Astrocyte (in vitro differentiated cells and primary cell): ENCODE results near the gene GALK1. TPM values are rescaled to one million over a fixed set of nuclear protein-coding genes. Genes with fewer than 3 reads are reported as not detected.

ENCODE experiments used
- DNase-seq: peaks from one replicate; pipeline ENCODE4 v3.0.0-alpha.2; 2010; ENCODE audit warnings: low read depth
- FAIRE-seq: peaks from 2 replicates; lab custom pipeline; 2011; peaks lifted over from hg19 to GRCh38; lab: Jason Lieb, UNC
- H2AFZ ChIP-seq: 2 replicates; pipeline ENCODE4 v1.6.0; 2012; ENCODE audit warnings: low read depth, low read length, inconsistent platforms
- H3K27ac ChIP-seq: 2 replicates; pipeline ENCODE4 v1.5.1; 2011; ENCODE audit warnings: low read depth, low read length, inconsistent platforms
- H3K27me3 ChIP-seq: 2 replicates; pipeline ENCODE4 v1.6.0; 2011; ENCODE audit warnings: low read length, inconsistent platforms; ENCODE audit not compliant: insufficient read depth
- H3K36me3 ChIP-seq: 2 replicates; pipeline ENCODE4 v1.5.1; 2011; ENCODE audit warnings: low read length, inconsistent platforms; ENCODE audit not compliant: insufficient read depth
- H3K4me1 ChIP-seq: 2 replicates; pipeline ENCODE4 v1.5.1; 2011; ENCODE audit warnings: low read length, inconsistent platforms; ENCODE audit not compliant: insufficient read depth
- H3K4me2 ChIP-seq: 2 replicates; pipeline ENCODE4 v1.6.0; 2012; ENCODE audit warnings: low read length, inconsistent platforms
- H3K4me3 ChIP-seq: 2 replicates; pipeline ENCODE4 v1.5.1; 2011; ENCODE audit warnings: low read depth, mild to moderate bottlenecking, low read length, inconsistent platforms; ENCODE audit not compliant: insufficient read depth
- H3K79me2 ChIP-seq: 2 replicates; pipeline ENCODE4 v1.6.0; 2012; ENCODE audit warnings: mild to moderate bottlenecking, low read length, inconsistent platforms; ENCODE audit not compliant: insufficient read depth
- H3K9ac ChIP-seq: 2 replicates; pipeline ENCODE4 v1.6.0; 2012; ENCODE audit warnings: mild to moderate bottlenecking, low read length, inconsistent platforms
- H3K9me3 ChIP-seq: 2 replicates; pipeline ENCODE4 v1.5.1; 2012; ENCODE audit warnings: low read depth, mild to moderate bottlenecking, low read length, inconsistent platforms; ENCODE audit not compliant: insufficient read depth
- H4K20me1 ChIP-seq: 2 replicates; pipeline ENCODE4 v1.6.0; 2012; ENCODE audit warnings: low read length, inconsistent platforms; ENCODE audit not compliant: insufficient read depth
- H3K27ac Mint-ChIP-seq: one replicate; pipeline ENCODE4 v1.8.0; 2021; ENCODE audit warnings: mild to moderate bottlenecking, mixed read lengths; ENCODE audit not compliant: unreplicated experiment
- H3K27me3 Mint-ChIP-seq: one replicate; pipeline ENCODE4 v1.8.0; 2021; ENCODE audit warnings: low read depth, mixed read lengths; ENCODE audit not compliant: unreplicated experiment
- H3K36me3 Mint-ChIP-seq: one replicate; pipeline ENCODE4 v1.8.0; 2021; ENCODE audit warnings: low read depth, mixed read lengths; ENCODE audit not compliant: unreplicated experiment
- H3K4me1 Mint-ChIP-seq: one replicate; pipeline ENCODE4 v1.8.0; 2021; ENCODE audit warnings: low read depth, mixed read lengths; ENCODE audit not compliant: unreplicated experiment
- H3K4me3 Mint-ChIP-seq: one replicate; pipeline ENCODE4 v1.8.0; 2021; ENCODE audit warnings: mild to moderate bottlenecking, moderate library complexity, mixed read lengths; ENCODE audit not compliant: unreplicated experiment
- H3K9me3 Mint-ChIP-seq: one replicate; pipeline ENCODE4 v1.8.0; 2021; ENCODE audit warnings: mild to moderate bottlenecking, mixed read lengths; ENCODE audit not compliant: unreplicated experiment
- EZH2 ChIP-seq: IDR thresholded peaks from 2 replicates; pipeline ENCODE4 v1.6.1; 2012; ENCODE audit warnings: mild to moderate bottlenecking, low read length, inconsistent platforms; ENCODE audit not compliant: insufficient read depth
- total RNA-seq: library from RNA; stranded (reverse); gene quantifications from 2 replicates; pipeline ENCODE4 v1.2.1, GENCODE V29; 2021
- TF ChIP-seq, protein P1 (sequence below): IDR thresholded peaks from 2 replicates; pipeline ENCODE4 v1.5.1; 2011; ENCODE audit warnings: low read depth, mild to moderate bottlenecking, inconsistent platforms, low read length, moderate library complexity; ENCODE audit not compliant: insufficient read depth

The GALK1 gene
- total RNA-seq, 1 donor from 2014 or later = 22.6 TPM

DNA sequence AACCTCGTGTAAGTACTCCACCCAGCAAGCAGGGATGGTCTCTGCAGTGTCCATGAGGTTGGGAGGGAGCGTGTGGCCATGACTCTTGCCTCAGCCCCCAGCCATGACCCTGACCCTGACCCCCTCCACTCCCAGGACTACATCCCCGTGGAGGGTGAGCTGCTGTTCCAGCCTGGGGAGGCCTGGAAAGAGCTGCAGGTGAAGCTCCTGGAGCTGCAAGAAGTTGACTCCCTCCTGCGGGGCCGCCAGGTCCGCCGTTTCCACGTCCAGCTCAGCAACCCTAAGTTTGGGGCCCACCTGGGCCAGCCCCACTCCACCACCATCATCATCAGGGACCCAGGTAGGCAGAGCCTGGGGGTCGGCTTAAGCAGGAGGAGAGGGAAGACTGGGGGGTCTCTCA lies 16.3 kb downstream of the GALK1 start:
- Mint-ChIP-seq H3K4me3 (no peak overlapping the region), H3K4me1 (no peaks in the 10 kb centered on the region), H3K36me3 (no peaks in the 10 kb centered on the region), H3K9me3 (no peaks in the 10 kb centered on the region), H3K27me3 (peaks cover 2% of the 10 kb centered on the region), H3K27ac (no peak overlapping the region)
- no peaks in the 10 kb centered on the region for H3K36me3 ChIP-seq
- no peak overlapping the region for H2AFZ ChIP-seq
- H3K4me3 ChIP-seq = no peak overlapping the region
- no peak overlapping the region for H3K4me2 ChIP-seq
- H3K9me3 ChIP-seq = no peaks in the 10 kb centered on the region
- H3K4me1 ChIP-seq = no peaks in the 10 kb centered on the region
- no peaks in the 10 kb centered on the region for H3K27me3 ChIP-seq
- no peak for DNase-seq
- FAIRE-seq = no peak
- TF ChIP-seq EZH2 = no peak
- TF ChIP-seq, protein P1, sequence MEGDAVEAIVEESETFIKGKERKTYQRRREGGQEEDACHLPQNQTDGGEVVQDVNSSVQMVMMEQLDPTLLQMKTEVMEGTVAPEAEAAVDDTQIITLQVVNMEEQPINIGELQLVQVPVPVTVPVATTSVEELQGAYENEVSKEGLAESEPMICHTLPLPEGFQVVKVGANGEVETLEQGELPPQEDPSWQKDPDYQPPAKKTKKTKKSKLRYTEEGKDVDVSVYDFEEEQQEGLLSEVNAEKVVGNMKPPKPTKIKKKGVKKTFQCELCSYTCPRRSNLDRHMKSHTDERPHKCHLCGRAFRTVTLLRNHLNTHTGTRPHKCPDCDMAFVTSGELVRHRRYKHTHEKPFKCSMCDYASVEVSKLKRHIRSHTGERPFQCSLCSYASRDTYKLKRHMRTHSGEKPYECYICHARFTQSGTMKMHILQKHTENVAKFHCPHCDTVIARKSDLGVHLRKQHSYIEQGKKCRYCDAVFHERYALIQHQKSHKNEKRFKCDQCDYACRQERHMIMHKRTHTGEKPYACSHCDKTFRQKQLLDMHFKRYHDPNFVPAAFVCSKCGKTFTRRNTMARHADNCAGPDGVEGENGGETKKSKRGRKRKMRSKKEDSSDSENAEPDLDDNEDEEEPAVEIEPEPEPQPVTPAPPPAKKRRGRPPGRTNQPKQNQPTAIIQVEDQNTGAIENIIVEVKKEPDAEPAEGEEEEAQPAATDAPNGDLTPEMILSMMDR = no peak
- no peak overlapping the region for H3K27ac ChIP-seq
- no peak overlapping the region for H3K9ac ChIP-seq
- H3K79me2 ChIP-seq = no peaks in the 10 kb centered on the region
- no peaks in the 10 kb centered on the region for H4K20me1 ChIP-seq

GRCh38 chr17:75743625-75744206 lies 21.3 kb downstream of the GALK1 start:
- Histone ChIP-seq H4K20me1 (no peaks in the 10 kb centered on the region), H2AFZ (no peak overlapping the region), H3K27me3 (no peaks in the 10 kb centered on the region), H3K79me2 (no peaks in the 10 kb centered on the region), H3K4me2 (no peak overlapping the region), H3K27ac (no peak overlapping the region), H3K36me3 (no peaks in the 10 kb centered on the region), H3K4me3 (no peak overlapping the region), H3K9ac (no peak overlapping the region), H3K9me3 (no peaks in the 10 kb centered on the region), H3K4me1 (no peaks in the 10 kb centered on the region)
- Mint-ChIP-seq H3K9me3 (no peaks in the 10 kb centered on the region), H3K4me1 (no peaks in the 10 kb centered on the region), H3K4me3 (no peak overlapping the region), H3K27me3 (no peaks in the 10 kb centered on the region), H3K27ac (no peak overlapping the region), H3K36me3 (no peaks in the 10 kb centered on the region)
- FAIRE-seq (no peak), DNase-seq (no peak)
- TF ChIP-seq, protein P1 = no peak
- no peak for TF ChIP-seq EZH2

GRCh38 chr17:75742337-75742736 lies 22.7 kb downstream of the GALK1 start:
- H4K20me1 ChIP-seq = no peaks in the 10 kb centered on the region
- Mint-ChIP-seq H3K9me3 (no peaks in the 10 kb centered on the region), H3K4me3 (no peak overlapping the region), H3K27ac (no peak overlapping the region), H3K4me1 (peaks cover 7% of the 10 kb centered on the region), H3K36me3 (no peaks in the 10 kb centered on the region), H3K27me3 (peaks cover 3% of the 10 kb centered on the region)
- no peak overlapping the region for H3K27ac ChIP-seq
- no peaks in the 10 kb centered on the region for H3K4me1 ChIP-seq
- FAIRE-seq (no peak), DNase-seq (no peak)
- no peak overlapping the region for H2AFZ ChIP-seq
- TF ChIP-seq, protein P1 = no peak
- TF ChIP-seq EZH2 = no peak
- no peaks in the 10 kb centered on the region for H3K27me3 ChIP-seq
- H3K9me3 ChIP-seq = no peaks in the 10 kb centered on the region
- no peaks in the 10 kb centered on the region for H3K79me2 ChIP-seq
- H3K36me3 ChIP-seq = no peaks in the 10 kb centered on the region
- H3K4me2 ChIP-seq = no peak overlapping the region
- H3K4me3 ChIP-seq = no peak overlapping the region
- no peak overlapping the region for H3K9ac ChIP-seq
